Measurements from ENCODE around the gene SLC29A3. TPM values are rescaled to one million over a fixed set of nuclear protein-coding genes. Genes with fewer than 3 reads are reported as not detected.

SLC29A3 gene
- total RNA-seq, 1 donor from 2014 or later: 4.4 TPM

DNA sequence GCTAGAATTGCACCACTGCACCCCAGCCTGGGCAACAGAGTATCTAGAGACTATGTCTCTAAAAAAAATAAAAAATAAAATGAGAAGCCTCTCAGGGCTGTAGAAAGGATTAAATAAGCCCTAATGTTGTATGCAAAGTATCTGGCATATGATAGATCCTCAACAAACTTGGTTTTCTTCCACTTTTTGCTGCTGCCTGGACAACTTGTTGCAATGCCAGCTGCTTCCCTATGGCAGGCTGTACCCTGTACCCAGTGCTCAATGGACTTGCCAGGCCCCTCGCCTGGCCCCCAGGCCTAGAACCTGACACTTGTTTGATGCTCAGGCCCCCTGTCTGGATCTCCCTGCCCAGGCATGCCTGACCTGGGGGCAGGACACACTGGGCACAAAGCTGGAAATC is 49.1 kb downstream of the SLC29A3 start:
- H3K36me3 Mint-ChIP-seq (ENCODE audit: unreplicated experiment): no peaks in the 10 kb centered on the region
- TF ChIP-seq, protein P1, sequence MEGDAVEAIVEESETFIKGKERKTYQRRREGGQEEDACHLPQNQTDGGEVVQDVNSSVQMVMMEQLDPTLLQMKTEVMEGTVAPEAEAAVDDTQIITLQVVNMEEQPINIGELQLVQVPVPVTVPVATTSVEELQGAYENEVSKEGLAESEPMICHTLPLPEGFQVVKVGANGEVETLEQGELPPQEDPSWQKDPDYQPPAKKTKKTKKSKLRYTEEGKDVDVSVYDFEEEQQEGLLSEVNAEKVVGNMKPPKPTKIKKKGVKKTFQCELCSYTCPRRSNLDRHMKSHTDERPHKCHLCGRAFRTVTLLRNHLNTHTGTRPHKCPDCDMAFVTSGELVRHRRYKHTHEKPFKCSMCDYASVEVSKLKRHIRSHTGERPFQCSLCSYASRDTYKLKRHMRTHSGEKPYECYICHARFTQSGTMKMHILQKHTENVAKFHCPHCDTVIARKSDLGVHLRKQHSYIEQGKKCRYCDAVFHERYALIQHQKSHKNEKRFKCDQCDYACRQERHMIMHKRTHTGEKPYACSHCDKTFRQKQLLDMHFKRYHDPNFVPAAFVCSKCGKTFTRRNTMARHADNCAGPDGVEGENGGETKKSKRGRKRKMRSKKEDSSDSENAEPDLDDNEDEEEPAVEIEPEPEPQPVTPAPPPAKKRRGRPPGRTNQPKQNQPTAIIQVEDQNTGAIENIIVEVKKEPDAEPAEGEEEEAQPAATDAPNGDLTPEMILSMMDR (IDR thresholded peaks at IDR 0.05): no peak
- no peaks in the 10 kb centered on the region for H3K9me3 Mint-ChIP-seq (ENCODE audit: unreplicated experiment)
- H3K27me3 Mint-ChIP-seq (ENCODE audit: unreplicated experiment): peaks cover 30% of the 10 kb centered on the region
- no peak overlapping the region for H3K4me3 Mint-ChIP-seq (ENCODE audit: unreplicated experiment)
- peaks cover 4% of the 10 kb centered on the region for H3K4me1 Mint-ChIP-seq (ENCODE audit: unreplicated experiment)
- no peak overlapping the region for H3K27ac Mint-ChIP-seq (ENCODE audit: unreplicated experiment)
- no peak for DNase-seq (ENCODE audit: extremely low spot score, unreplicated experiment)

DNA sequence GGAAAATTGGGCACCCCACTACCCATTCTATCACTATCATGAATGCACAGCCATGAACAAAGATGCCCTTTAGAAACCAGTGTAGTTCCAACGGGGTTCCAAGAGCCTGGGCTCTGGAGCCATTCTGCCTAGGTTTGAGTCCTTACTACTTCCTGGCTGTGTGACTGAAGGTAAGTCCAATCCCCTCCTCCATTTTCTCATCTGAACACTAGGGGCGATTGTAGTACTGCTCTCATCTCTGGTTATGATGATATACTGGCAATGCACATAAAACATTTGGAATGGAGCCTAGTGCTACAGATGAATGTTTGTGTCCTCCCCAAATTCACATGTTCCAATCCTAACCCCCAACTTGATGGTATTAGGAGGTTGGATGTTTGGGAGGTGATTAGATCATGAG is 49.6 kb downstream of the SLC29A3 start:
- no peak overlapping the region for H3K4me3 Mint-ChIP-seq (ENCODE audit: unreplicated experiment)
- H3K27ac Mint-ChIP-seq (ENCODE audit: unreplicated experiment): no peak overlapping the region
- peaks cover 4% of the 10 kb centered on the region for H3K4me1 Mint-ChIP-seq (ENCODE audit: unreplicated experiment)
- peaks cover 34% of the 10 kb centered on the region for H3K27me3 Mint-ChIP-seq (ENCODE audit: unreplicated experiment)
- DNase-seq (ENCODE audit: extremely low spot score, unreplicated experiment): no peak
- no peaks in the 10 kb centered on the region for H3K9me3 Mint-ChIP-seq (ENCODE audit: unreplicated experiment)
- TF ChIP-seq, protein P1 (IDR thresholded peaks at IDR 0.05): no peak
- no peaks in the 10 kb centered on the region for H3K36me3 Mint-ChIP-seq (ENCODE audit: unreplicated experiment)

DNA sequence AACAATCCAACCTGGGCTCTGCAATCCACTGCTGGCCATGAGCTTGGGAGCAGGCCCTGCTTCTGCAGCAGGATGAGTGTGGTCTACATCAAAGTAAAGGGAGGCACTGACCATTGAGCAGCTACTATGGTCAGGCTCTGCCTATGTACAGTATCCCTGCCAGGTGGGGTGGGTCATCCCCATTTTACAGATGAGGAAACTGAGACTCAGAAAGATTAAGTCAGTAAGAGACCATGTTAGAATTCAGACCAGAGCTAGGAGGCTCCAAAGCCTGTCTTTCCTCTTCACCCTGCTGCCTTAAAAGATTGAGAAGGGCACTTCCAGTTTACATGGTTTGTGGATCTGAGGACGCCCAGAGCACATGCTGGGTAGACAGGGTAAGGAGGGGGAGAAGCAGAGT is 50.5 kb downstream of the SLC29A3 start:
- Mint-ChIP-seq H3K27me3 (ENCODE audit: unreplicated experiment) (peaks cover 43% of the 10 kb centered on the region), H3K9me3 (ENCODE audit: unreplicated experiment) (no peaks in the 10 kb centered on the region), H3K36me3 (ENCODE audit: unreplicated experiment) (no peaks in the 10 kb centered on the region), H3K4me1 (ENCODE audit: unreplicated experiment) (peaks cover under 1% of the 10 kb centered on the region), H3K27ac (ENCODE audit: unreplicated experiment) (no peak overlapping the region), H3K4me3 (ENCODE audit: unreplicated experiment) (no peak overlapping the region)
- TF ChIP-seq, protein P1 (IDR thresholded peaks at IDR 0.05): no peak
- DNase-seq (ENCODE audit: extremely low spot score, unreplicated experiment): no peak

DNA sequence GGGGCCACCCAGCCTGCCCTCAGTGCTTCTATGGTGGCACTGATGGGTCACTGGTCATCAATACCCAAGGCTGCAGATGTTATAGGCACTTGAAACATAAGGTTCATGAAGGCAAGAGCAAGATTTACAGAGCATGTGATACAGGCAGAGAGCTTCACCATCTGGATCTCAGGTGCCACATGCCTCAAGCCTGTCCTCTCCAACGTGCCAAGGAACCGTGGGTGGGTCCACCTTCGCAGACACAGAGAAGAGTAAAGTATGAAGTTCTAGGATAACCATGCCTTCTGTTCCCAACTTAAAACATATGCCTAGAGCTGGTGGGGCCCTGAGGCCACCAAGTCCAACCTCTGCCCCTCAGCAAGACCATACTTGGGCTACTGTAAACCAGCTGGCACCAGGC is 51.0 kb downstream of the SLC29A3 start:
- TF ChIP-seq, protein P1 (IDR thresholded peaks at IDR 0.05): no peak
- no peak overlapping the region for H3K27ac Mint-ChIP-seq (ENCODE audit: unreplicated experiment)
- H3K4me3 Mint-ChIP-seq (ENCODE audit: unreplicated experiment): no peak overlapping the region
- no peak for DNase-seq (ENCODE audit: extremely low spot score, unreplicated experiment)
- peaks cover 47% of the 10 kb centered on the region for H3K27me3 Mint-ChIP-seq (ENCODE audit: unreplicated experiment)
- H3K9me3 Mint-ChIP-seq (ENCODE audit: unreplicated experiment): no peaks in the 10 kb centered on the region
- H3K4me1 Mint-ChIP-seq (ENCODE audit: unreplicated experiment): no peaks in the 10 kb centered on the region
- no peaks in the 10 kb centered on the region for H3K36me3 Mint-ChIP-seq (ENCODE audit: unreplicated experiment)

DNA sequence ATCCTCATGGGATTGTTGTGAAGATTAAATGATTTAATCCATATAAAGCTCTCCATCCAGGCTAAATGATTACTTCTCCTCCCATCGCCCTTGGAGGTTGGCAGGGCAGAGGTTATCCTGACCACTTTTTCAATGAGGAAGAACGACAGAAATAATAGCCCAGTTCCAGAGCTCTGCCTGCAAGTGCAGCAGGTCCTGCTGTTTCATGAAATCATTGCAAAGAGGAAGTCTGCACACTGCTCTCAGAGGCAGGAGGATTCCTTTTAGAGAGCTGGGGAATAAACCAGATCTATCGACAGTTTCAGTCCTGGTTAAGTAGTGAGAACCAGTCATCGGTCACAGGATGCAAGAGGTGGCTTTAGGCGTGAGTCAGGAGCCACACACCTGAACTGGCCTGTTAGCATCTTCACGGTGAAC is 52.7 kb downstream of the SLC29A3 start:
- Mint-ChIP-seq H3K27ac (ENCODE audit: unreplicated experiment) (no peak overlapping the region), H3K4me1 (ENCODE audit: unreplicated experiment) (no peaks in the 10 kb centered on the region), H3K4me3 (ENCODE audit: unreplicated experiment) (no peak overlapping the region), H3K27me3 (ENCODE audit: unreplicated experiment) (peaks cover 60% of the 10 kb centered on the region), H3K9me3 (ENCODE audit: unreplicated experiment) (no peaks in the 10 kb centered on the region), H3K36me3 (ENCODE audit: unreplicated experiment) (no peaks in the 10 kb centered on the region)
- DNase-seq (ENCODE audit: extremely low spot score, unreplicated experiment): no peak
- TF ChIP-seq, protein P1 (IDR thresholded peaks at IDR 0.05): no peak
